Kidney (tissue), 14 donors: ENCODE results near the gene PIR. TPM values are rescaled to one million over a fixed set of nuclear protein-coding genes. Genes with fewer than 3 reads are reported as not detected.

Experiments
- DNase-seq, 5 donors: peaks; one replicate each; pipeline ENCODE4 v3.0.0-alpha.2; 2013 to 2020
- FAIRE-seq: peaks from 2 replicates; lab custom pipeline; 2012; peaks lifted over from hg19 to GRCh38; lab: Jason Lieb, UNC
- H3K27ac ChIP-seq, 2 donors: one replicate each; pipeline ENCODE4 v1.7.0; 2013; ENCODE audit warnings: low read depth in 2 of 2, low read length in 2 of 2, inconsistent platforms in 1 of 2
- H3K27me3 ChIP-seq: one replicate; pipeline ENCODE4 v1.7.1; 2013; ENCODE audit warnings: low read length, inconsistent platforms; ENCODE audit not compliant: control insufficient read depth, insufficient read depth
- H3K36me3 ChIP-seq, 3 donors: one replicate each; pipeline versions ENCODE4 v1.7.0 to v1.7.1; 2013; ENCODE audit warnings: low read length in 3 of 3, control low read depth in 1 of 3, inconsistent platforms in 1 of 3; ENCODE audit not compliant: insufficient read depth in 3 of 3, control insufficient read depth in 2 of 3
- H3K4me1 ChIP-seq, 3 donors: one replicate each; pipeline versions ENCODE4 v1.7.0 to v1.7.1; 2013; ENCODE audit warnings: low read length in 3 of 3, inconsistent platforms in 1 of 3, low read depth in 1 of 3; ENCODE audit not compliant: control insufficient read depth in 2 of 3, insufficient read depth in 2 of 3
- H3K4me3 ChIP-seq, 3 donors: one replicate each; pipeline versions ENCODE4 v1.7.0 to v1.8.1; 2013; ENCODE audit warnings: low read length in 3 of 3, control low read depth in 1 of 3, inconsistent platforms in 1 of 3
- H3K9ac ChIP-seq, 3 donors: one replicate each; pipeline versions ENCODE4 v1.7.0 to v1.7.1; 2013; ENCODE audit warnings: low read length in 3 of 3, control low read depth in 1 of 3, inconsistent platforms in 1 of 3
- H3K9me3 ChIP-seq, 3 donors: one replicate each; pipeline versions ENCODE4 v1.7.0 to v1.7.1; 2013; ENCODE audit warnings: low read length in 3 of 3, control low read depth in 1 of 3, inconsistent platforms in 1 of 3; ENCODE audit not compliant: control insufficient read depth in 2 of 3, insufficient read depth in 1 of 3
- intact Hi-C: fragments of 100-400 bp; cut with DNase I; formaldehyde crosslinking; loops from one replicate; pipeline ENCODE4 v1.11.1; 2022
- polyA plus RNA-seq: library from polyadenylated mRNA; stranded (reverse); fragments of 350-450 nt; fragmentation: Illumina TruSeq; extraction: RNeasy Lipid Tissue Mini Kit (QIAGEN cat#74804); gene quantifications from one replicate; pipeline ENCODE4 v1.2.3, GENCODE V29; 2014; ENCODE audit warnings: low read depth, low replicate concordance; ENCODE audit not compliant: insufficient read depth
- total RNA-seq: library from RNA; stranded (reverse); fragmentation: NEBNext Ultra II Directional; extraction: Animal tissue kit (Norgen Biotek cat#: 25700); gene quantifications from one replicate; pipeline ENCODE4 v1.2.1, GENCODE V29; 2021
- TF ChIP-seq, protein P1 (sequence below): IDR thresholded peaks from 3 replicates; pipeline ENCODE4 v1.5.1; 2012; ENCODE audit warnings: mild to moderate bottlenecking, moderate library complexity, borderline replicate concordance; ENCODE audit not compliant: insufficient read depth; ENCODE audit errors: extremely low read depth
- donor health status: control.
- donor health status: control.
- donor health status: control.
- donor health status: control.
- donor health status: control.
- donor health status: DM: yes; HTN: yes; CAD: no.
- donor health status: Normal renal cell carcinoma (clear cell type).

The PIR gene
- total and polyA plus RNA-seq, 2 donors from 2014 or later = 7.0 to 36.5 TPM

DNA sequence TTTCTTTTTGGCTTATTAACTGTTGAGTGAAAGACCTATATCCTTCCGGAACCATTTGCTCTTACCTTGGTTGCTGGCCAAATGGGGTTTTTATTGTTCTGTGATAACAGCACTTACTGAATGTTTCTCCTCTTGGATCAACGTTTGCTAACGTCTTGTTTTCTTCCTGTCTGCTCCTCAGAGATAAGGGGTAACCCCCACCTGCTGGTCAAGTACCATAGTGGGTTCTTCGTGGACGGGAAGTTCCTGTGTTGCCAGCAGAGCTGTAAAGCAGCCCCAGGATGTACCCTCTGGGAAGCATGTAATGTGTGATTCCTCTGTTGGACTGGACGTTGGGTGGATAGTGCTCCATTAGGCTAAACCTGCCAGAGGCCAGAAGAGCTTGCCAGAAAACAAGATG is 22.8 kb upstream of the PIR start:
- H3K4me1 ChIP-seq = no peaks in the 10 kb centered on the region
- peaks cover 7% of the 10 kb centered on the region for H3K27me3 ChIP-seq
- H3K9me3 ChIP-seq = no peaks in the 10 kb centered on the region
- H3K27ac ChIP-seq = no peak overlapping the region
- FAIRE-seq (no peak), DNase-seq (peak in 1 of 5 donors; percentile 7)
- intact Hi-C loops = no loop called here
- H3K9ac ChIP-seq = no peak overlapping the region
- H3K4me3 ChIP-seq = no peak overlapping the region
- H3K36me3 ChIP-seq = no peaks in the 10 kb centered on the region
- TF ChIP-seq, protein P1, sequence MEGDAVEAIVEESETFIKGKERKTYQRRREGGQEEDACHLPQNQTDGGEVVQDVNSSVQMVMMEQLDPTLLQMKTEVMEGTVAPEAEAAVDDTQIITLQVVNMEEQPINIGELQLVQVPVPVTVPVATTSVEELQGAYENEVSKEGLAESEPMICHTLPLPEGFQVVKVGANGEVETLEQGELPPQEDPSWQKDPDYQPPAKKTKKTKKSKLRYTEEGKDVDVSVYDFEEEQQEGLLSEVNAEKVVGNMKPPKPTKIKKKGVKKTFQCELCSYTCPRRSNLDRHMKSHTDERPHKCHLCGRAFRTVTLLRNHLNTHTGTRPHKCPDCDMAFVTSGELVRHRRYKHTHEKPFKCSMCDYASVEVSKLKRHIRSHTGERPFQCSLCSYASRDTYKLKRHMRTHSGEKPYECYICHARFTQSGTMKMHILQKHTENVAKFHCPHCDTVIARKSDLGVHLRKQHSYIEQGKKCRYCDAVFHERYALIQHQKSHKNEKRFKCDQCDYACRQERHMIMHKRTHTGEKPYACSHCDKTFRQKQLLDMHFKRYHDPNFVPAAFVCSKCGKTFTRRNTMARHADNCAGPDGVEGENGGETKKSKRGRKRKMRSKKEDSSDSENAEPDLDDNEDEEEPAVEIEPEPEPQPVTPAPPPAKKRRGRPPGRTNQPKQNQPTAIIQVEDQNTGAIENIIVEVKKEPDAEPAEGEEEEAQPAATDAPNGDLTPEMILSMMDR = no peak

DNA sequence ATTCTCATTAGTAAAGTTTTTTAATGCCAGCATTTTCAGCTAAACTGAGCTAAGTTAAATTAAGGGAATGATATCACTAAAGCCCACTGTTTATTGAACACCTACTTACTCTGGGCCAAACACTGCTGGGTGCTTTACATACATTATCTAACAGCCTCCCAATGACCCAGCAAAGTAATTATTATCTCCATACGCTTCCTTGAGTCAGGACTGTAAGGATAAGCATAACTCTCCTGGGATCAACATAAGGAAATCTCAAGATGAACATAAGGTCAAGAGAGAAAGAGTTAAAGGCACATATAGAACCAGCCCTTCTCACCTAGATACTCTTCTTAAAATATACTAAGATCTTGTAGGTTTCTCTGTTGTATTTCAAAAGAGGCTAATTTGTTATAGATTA is 21.1 kb upstream of the PIR start:
- H3K36me3 ChIP-seq = no peaks in the 10 kb centered on the region
- no peak overlapping the region for H3K4me3 ChIP-seq
- H3K27me3 ChIP-seq = peaks cover 11% of the 10 kb centered on the region
- intact Hi-C loops = no loop called here
- no peak overlapping the region for H3K9ac ChIP-seq
- H3K4me1 ChIP-seq = no peaks in the 10 kb centered on the region
- no peak overlapping the region for H3K27ac ChIP-seq
- FAIRE-seq = no peak
- TF ChIP-seq, protein P1 = no peak
- no peak for DNase-seq
- H3K9me3 ChIP-seq = no peaks in the 10 kb centered on the region

DNA sequence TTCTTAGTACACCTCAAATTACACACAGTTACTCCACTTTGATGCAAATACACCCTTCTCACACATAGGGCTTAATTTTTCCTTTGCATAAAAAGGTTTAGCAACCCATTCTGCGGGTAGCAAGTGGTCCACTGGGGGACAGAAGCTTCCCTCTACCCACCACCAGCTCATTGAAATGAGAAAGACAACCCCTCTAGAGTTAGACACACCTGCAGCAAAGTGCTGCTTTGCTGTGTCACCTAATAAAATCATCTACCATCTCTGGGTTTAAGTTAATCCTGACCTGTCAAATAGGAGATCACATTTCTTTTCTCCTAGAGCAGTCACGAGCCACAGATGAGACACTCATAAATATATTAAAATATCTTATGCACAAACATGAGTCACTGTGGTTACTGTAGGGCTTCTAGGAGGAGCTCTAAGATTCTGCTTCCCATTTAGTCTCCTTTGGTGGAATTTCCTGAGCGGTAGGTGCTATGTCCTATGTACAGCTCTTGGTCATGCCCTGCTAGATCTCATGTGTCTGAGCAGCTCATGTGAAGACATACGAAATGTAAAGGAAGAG is 19.4 kb upstream of the PIR start:
- FAIRE-seq (no peak), DNase-seq (no peak)
- H3K9ac ChIP-seq = no peak overlapping the region
- no peak overlapping the region for H3K27ac ChIP-seq
- intact Hi-C loops = no loop called here
- no peaks in the 10 kb centered on the region for H3K36me3 ChIP-seq
- H3K4me3 ChIP-seq = no peak overlapping the region
- H3K4me1 ChIP-seq = no peaks in the 10 kb centered on the region
- peaks cover 11% of the 10 kb centered on the region for H3K27me3 ChIP-seq
- TF ChIP-seq, protein P1 = no peak
- no peaks in the 10 kb centered on the region for H3K9me3 ChIP-seq

DNA sequence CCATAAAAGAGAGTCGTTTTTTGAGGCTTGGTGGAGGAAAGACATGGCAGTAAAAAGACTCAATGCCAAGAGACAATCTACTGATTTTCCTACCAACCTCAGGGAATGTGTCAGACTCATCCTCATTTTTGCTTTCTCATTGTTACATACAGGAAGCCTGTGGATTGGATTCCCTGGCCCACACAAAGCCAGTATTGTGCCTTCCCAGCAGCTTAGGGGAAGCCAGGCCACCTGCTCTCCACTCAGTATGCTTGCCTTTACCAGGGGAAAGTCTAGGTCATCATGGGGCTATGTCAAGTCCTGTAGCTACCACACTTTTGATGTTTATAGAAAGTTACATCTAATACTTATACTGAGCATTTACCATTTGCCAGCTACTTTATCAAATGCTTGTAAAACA is 18.4 kb upstream of the PIR start:
- TF ChIP-seq, protein P1 = no peak
- no peak for DNase-seq
- Histone ChIP-seq H3K4me1 (no peaks in the 10 kb centered on the region), H3K9ac (no peak overlapping the region), H3K4me3 (no peak overlapping the region), H3K27ac (no peak overlapping the region), H3K27me3 (peaks cover 9% of the 10 kb centered on the region), H3K36me3 (no peaks in the 10 kb centered on the region), H3K9me3 (no peaks in the 10 kb centered on the region)
- FAIRE-seq = no peak
- intact Hi-C loops = no loop called here
